Measurements from ENCODE around the gene GPR68.
"Not testable (repeated sequence)": the region's sequence is repeated elsewhere in the genome, so short reads cannot be mapped to it uniquely, and the experiment has no call there.

The GPR68 gene

DNA sequence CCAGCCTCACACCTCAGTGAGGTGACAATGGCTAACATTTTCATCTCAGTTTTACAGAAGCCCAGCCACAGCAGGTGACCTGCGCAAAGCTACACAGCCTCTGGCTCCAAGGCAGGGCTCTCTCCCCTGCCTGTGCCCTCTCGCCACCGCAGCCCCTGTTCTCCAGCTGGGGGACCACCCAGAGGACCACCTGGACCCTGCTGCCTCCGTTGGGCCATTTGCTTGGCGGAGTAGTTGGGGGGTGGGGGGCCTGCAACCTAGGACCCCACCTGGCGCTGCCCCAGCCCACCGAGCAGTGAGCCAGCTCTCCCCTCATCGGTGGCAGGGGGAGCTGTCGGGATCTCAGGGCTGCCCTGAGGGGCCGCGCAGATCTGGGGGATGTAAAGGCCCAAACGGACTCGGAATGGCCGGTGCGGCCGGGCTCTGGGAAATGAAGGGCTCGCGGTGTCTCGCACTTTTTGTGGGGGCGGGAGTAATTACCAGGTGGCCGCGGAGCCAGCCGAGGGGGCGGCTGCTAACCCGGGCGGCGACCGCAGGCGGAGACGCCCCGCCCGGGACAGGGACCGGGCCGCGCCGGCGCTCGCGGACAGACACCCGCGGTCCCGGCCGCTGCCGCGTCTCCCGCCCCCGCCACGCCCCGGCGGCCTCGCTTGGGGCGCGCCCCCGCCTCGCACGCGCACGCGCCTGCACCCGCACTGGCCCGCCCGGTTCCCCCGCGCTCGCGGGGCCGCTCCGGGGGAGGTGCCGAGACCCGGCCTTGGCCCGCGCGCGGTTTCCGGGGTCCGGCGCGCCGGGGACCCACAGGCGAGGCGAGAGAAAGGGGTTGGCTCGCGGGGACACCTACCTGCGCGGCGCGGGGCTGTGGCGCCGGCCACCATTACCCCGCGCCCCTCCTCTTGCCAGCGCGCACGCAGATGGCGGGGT is 8.6 kb upstream of the GPR68 start:
- peak; percentile 41 for DNase-seq

DNA sequence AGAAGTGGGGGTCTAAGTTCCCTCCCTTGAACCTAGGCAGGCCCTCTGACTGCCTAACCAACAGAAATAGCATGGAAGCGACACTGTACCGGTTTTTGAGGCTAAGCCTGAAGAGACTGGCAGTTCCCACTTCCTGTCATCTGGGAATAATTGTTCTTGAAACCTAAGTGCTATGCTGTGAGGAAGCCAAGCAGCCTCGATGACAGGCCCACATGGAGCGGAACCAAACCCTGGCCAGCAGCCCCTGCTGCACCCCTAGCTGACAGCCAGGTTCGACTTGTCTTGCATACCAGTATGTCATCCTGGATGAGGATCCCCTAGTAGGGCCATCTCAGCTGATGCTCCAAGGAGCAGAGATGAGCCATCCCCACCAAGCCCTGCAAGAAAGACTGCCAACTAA is 6.4 kb upstream of the GPR68 start:
- no peak for DNase-seq

DNA sequence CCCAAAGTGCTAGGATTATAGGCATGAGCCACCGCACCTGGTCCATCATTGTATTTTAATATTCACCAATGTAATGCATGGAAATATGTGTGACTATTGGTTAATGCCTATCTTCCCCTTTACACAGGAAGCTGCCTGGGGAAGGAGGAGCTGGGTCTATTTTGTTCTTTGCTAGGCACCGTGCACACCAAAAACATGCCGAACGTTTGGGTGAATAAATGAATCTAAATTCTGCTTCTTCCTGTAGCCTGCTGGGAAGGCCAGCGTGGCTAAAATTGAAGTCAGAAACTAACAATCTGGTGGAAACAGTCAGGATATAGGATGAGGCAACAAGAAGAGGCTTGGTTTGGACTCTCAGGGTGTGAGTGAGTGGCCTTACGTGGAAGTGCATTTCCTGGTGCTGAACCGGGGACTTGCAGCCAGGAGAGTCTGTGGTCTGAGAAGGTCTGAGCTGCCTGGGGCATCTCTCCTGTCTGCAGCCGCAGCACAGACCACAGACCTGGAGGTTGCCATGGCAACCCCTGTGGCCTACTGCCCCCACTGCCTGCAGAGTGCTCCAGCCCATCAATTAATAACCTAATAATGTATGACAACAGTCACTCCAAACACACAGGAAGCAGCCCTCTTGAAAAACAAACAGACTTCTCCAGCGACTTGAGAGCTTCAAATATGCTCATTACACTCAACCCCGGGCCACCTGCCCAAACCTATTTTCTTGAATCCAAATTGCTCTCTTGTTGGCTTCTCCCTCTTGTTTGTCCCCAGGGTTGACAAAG is 5.5 kb upstream of the GPR68 start:
- DNase-seq = peak; percentile 26

DNA sequence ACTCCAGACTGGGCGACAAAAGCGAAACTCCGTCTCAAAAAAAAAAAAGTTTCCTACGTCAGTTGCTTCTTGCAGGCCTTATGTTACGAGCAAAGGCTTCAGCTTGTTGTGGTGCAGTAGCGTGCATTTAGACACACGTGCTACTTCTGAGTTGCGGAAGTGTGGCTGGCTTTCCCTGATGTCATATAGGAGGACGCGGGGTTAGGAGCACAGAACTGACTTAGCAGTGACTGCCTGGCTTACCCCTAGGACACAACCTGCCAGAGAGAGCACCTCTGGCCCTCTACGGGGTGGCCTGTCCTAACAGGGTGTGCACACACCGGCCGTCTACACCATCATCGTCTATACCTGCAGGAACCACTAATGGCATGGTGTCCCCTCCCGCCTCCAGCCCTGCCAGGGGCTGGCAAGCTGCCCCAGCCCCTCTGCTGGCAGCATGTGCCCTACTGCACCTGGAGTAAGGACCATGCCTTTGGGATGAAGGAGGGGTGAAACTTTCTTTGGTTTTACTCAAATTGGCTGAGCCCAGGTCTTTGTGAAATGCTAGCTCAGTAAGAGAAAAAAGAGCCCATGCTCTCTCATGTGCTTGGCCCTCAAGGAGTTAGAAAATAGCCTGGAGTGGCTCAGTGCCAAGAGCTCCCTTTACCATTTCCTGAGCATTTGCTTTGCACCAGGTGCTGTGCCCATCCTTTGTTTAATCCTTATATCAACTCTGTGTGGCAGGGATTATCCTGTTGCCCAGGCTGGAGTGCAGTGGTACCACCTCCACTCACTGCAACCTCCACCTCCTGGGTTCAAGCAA is 1.7 kb upstream of the GPR68 start:
- peak; percentile 65 for DNase-seq

DNA sequence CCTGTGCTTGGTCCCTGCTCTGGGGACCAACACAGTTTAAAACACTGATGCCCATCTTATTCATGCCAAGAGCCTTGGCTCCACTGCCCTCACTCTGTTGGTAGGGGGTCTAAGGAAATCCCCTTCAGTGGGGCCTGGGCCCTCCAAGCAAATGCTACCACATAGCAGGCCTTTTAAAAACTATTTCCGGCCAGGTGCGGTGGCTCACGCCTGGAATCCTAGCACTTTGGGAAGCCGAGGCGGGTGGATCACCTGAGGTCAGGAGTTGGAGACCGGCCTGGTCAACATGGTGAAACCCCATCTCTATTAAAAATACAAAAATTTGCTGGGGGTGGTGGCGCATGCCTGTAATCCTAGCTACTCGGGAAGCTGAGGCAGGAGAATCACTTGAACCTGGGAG is 1.1 kb upstream of the GPR68 start:
- not testable (repeated sequence) for DNase-seq

DNA sequence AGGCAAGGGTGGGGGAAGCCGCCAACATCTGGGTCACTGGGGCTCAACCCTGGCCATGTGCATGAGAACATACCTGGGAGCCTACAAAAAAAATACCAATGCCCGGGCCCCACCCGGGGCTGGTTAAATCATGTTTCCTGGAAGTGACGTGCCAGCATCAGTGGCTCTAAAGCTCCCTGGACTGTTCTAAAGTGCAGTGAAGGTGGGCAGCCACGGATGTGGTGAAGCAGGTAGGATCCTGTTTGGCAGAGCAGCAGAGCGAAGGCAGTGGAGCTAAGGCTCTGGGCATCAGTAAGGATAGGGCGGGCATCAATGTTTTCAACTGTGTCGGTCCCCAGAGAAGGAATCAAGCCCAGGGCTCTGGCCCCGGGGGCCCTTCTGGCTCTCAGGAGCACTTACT is 525 bp upstream of the GPR68 start:
- peak; percentile 64 for DNase-seq

DNA sequence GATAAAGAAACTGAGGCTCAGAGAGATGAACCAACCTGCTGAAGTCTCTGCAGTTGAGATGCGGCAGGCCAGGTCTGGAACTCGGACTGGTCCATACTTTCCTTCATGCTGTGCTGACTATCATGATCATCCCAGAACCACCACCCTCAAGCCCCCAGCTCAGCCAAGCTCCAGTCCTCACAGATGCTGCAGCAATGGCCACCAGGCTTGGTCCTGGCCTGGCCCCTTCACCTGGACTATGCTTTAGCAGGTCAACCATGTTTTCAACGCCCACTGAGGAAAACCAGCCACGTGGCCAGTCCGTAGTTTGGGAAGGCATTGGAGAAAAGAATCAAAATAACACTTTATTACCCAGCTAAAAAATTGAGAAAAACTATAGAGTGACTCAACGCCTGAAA is 1.4 kb downstream of the GPR68 start:
- DNase-seq = no peak

DNA sequence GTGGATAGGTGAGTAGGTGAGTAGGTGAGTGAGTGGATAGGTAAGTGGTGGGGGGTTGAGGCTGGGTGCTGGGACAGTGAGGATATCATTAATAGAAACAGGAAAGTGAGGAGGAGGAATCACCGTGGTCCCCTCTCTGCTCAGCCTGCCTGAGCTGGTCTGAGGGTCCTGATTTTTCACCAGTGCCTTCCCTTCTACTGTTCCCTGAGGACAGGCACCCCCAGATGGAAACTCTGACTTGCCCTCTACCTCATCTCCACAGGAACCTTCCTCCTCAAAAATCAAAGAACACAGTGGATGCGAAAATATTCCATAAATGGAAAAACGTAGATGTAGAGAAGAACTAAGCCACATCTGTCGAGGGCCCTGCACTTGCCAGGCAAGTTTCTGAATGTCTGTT is 1.9 kb downstream of the GPR68 start:
- no peak for DNase-seq

DNA sequence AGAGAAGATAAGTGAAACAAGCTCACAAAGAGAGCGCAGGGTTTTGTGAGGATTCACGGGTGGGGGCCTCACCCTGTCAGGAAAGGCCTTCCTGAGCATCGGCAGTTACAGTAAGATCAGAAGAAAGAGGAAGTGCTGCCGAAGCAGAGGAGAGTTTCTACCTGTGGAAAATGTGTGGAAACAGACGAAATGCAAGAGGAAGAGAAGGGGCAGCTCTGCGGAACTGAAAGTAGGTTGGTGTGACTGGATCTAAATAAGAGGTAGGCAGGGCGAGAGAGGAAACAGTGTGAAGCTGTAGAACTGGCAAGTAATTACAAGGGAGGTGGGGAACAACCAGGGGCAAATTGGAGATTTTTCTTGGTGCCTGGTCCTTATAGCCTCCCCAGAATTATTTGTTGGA is 2.6 kb downstream of the GPR68 start:
- no peak for DNase-seq

DNA sequence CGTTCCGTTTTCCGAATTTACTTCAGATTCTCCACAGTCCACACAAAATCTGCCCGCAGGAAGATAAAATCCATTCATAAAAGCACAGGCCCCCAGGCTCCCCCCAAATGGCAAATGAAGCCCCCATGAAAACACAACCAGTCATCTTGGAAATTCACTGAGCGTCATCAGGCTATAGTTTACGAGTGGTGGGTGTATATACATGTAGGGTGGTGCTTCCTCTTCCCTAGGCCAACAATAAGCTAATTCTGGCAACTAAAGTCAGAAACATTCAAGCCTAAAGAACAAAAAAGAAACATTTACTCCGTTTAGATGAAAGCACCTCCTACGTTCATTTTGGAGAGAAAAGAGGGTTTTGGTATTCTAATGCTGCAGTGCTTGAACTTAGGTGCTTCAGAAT is 5.8 kb downstream of the GPR68 start:
- DNase-seq = no peak

DNA sequence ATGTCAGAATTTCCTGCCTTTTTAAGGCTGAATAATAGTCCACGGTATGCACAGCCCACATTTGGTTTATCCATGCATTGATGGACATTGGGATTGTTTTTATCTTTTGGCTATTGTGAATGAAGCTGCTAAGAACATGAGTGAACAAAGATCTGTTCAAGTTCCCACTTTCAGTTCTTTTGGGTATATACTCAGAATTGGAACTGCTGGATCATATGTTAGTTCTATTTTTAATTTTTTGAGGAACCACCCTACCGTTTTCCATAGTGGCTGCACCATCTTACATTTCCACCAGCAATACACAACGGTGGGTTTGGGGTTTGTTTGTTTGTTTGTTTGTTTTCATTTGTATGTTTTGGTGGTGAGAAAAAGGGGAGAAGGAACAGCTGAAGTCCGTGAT is 6.4 kb downstream of the GPR68 start:
- no peak for DNase-seq

DNA sequence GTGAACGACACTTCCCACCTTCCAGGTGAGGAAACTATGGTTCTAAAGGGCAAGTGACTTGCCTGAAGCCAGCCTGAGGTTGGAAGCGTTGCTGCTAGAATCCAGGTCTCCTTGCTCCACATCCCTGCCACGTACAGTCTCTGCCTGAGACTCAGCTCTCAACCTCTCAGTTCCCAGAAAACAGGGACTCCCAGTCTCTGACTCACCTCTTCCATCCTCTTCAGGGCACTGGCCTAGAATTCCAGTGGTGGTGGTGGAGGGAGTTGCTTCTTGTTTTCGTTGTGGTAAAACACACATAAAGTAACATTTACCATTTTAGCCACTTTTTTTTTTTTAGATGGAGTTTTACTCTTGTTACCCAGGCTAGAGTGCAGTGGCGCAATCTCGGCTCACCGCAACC is 7.3 kb downstream of the GPR68 start:
- DNase-seq = no peak

DNA sequence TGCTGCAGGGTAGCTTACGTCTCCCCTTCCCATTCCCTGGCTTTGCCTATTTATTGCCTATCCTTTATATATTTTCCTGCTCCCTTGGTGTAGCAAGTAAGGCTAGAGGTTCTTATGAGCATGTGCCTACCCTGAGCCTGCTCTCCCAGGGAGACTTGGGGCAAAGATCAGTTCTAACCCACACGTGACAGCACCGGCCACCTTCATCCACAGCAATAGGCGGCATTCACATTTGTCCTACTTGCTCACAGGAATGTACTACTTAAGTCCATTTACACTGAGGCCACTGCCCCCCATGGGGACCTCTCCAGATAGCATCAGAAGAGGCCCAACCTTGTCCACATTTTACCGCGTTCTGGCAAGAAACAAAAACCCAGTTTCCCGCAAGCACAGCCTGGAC is 8.7 kb downstream of the GPR68 start:
- no peak for DNase-seq

DNA sequence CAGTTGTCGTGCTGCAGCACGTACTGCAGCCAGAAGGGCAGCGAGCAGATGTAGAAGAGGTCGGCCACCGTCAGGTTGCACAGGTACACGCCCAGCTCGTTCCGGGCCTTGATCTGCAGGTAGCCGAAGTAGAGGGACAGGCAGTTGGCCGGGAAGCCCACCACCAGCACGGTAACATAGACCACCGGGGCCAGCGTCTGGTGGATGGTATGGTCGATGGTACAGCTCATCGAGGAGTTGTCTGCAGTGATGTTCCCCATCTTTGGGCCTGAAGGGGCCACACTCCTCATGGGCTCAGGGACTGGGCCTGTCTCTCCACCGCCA is 9.8 kb downstream of the GPR68 start:
- no peak for DNase-seq

DNA sequence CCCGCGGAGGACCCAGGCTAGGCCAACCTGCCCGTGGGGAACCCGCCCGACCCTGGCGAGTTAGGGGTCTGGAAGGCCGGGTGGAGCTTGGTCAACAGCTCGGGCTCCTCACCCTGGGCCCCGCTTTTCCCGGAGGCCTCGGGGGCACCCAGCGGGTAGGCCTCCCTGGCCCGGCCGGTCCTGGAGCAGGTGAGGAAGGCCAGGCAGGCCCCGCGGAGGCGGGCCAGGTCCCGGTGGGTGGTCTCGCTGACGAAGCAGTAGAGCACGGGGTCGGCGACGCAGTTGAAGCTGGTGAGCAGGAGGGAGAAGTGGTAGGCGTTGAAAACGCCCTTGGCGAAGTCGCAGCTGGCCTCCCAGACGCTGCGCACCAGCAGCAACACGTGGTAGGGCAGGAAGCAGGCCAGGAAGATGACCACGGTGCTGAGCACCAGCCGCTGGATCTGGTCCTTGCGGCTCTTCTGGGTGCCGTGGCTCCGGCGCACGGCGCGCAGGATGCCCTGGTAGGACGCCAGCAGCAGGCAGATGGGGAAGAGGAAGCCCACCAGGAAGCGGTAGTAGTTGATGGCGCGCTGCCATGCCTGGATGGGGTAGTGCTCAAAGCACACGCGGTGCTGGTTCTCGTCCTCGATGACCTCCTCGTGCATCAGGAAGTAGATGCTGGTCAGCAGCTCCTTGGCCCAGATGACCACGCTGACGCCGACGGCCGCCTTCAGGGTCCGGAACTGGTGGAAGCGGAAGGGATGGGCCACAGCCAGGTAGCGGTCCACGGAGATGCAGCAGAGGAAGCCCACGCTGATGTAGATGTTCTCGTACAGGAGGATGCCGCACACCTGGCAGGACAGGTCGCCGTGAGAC is 10.3 kb downstream of the GPR68 start:
- no peak for DNase-seq

DNA sequence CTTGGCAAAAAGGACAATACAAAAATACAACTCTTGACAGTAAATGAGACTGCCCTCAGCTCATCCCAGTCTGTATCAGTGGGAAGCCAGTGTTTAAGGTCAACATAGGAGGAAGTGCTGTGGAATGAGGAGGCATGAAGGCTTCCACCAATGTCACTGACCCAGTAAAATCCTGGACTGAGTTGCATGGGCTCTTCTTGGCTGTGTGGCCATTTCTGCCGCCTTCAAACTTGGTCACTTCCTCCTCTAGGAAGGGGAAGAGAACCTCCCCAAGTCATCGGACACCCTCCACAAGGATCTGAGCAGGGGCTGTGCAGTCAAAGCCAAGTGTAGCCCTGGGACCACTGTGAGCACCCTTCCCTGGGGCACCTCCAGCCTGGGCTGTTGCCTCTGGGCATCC is 11.9 kb downstream of the GPR68 start:
- no peak for DNase-seq

DNA sequence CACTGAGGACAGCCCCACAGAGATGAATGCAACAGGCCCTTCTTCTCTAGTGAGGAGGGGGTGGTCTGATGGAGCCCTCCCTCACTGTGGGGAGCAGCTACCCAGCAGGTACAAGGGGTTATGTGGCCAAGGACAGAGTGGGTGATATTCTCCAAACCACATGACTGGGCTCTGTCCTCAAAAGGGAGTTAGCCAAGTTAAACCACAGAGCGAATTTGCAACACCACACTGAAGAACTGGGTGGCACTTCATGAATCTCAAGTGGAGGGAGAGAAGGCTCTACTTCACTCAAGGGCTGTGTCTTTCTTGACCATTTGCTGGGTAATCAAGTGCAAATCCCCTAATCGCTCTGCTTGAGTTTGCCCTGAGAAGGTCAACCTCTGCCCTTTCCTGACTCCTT is 12.5 kb downstream of the GPR68 start:
- no peak for DNase-seq

DNA sequence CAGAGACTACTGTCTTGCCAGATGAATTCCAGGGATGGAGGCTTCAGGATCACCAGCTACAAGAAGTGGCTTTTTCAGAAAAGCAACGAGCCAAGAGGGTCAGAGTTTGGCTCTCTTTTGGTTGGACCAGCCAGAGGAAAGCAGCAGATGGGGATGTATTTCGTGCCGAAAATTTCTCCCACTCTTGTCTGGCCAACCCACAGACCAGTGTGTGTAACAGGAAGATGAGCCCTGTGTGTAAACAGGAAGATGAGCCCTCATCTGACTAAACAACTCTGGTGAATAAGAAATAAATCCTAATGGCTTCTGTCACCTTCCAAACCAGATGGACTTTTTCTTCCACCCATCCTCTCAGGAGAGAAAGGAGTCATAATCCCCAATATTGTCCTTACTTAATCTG is 13.1 kb downstream of the GPR68 start:
- no peak for DNase-seq

DNA sequence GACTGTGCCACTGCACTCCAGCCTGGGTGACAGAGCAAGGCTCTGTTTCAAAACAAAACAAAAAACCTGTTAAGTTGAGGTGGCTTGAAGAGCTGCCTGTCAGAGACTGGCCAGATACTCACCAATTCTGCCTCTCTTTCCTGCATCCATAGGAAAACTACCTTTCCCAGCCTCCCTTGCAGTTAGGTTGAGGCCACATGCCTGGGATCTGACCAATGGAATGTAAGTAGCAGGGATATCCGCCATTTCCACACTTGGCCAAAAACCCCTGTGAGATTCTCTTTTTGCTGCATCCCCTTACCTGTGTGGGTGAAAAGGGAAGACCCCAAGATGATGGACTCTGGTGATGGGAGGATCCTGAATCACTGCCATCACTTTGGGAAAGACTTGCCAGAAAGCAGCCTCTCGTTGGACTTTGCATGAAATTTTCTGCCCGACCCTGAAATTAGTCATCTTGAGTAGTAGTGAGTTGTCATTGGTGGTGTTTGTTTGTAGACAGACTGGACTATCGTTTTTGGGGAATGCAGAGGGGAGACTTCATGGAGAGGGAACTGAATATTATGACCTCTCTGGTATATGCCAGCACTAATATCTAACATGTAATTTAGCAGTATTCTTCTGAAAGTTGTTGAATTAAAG is 14.0 kb downstream of the GPR68 start:
- DNase-seq = no peak

DNA sequence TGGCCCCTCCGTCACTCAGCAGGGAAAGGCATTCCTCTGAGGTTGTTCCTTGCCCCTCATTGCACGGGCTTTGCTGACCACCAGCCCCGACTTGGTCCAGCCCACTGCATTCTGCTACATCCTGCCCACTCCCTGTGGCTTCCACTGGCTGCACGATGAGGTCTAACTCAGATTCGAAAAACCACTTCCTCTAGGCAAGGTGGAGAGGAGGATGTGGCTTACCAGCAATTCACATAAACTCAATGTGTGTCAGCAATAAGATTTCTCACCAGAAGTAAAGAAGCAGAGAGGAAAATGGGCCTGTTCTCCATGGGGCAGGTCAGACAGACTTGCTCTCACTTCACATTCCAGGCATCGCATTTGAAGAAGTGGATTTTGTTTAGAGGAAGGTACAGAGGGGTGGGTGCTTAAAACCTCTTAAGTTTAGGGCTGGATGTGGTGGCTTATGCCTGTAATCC is 14.7 kb downstream of the GPR68 start:
- DNase-seq = peak; percentile 43

DNA sequence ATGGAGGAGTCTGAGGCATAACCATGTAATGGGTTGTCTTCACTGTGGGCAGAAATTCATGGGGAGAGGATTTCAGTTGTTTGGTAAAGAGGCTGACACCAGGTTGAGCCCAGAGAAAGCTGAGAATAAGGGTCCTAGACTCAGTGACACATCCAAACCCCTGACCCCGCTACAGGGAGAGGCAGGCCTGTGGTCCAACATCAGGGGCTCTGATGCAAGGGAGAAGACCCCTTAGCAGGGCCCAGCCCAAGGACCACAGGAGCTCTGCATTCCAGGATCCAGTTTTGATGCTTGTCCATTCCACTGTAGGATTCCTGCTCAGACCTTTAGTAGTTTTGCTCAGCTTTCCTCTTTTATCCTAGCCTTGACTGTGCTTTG is 15.5 kb downstream of the GPR68 start:
- DNase-seq = no peak
